ENCODE measurements around the gene CHRM4.

The CHRM4 gene

GRCh38 chr11:46386674-46387073, 4.9 kb downstream of the CHRM4 start:
- Histone ChIP-seq H3K27ac (ENCODE audit: low read length) (no peak overlapping the region), H3K27me3 (ENCODE audit: insufficient read depth, low read length) (peaks cover 59% of the 10 kb centered on the region), H3K36me3 (ENCODE audit: insufficient read depth, low read depth, low read length) (peaks cover 9% of the 10 kb centered on the region), H3K9me3 (ENCODE audit: insufficient read depth, low read depth, low read length) (no peaks in the 10 kb centered on the region; the same call in 1 of the 2 replicates), H3K4me1 (ENCODE audit: insufficient read depth, low read length) (peaks cover 12% of the 10 kb centered on the region; the same call in 1 of the 2 replicates), H3K9ac (ENCODE audit: low read depth, low read length) (no peak overlapping the region), H3K4me3 (ENCODE audit: low read length) (no peak overlapping the region)

- H3K9ac ChIP-seq (ENCODE audit: low read depth, low read length): no peak overlapping the region
- peaks cover 9% of the 10 kb centered on the region for H3K36me3 ChIP-seq (ENCODE audit: insufficient read depth, low read depth, low read length)
- H3K4me3 ChIP-seq (ENCODE audit: low read length): no peak overlapping the region
- H3K9me3 ChIP-seq (ENCODE audit: insufficient read depth, low read depth, low read length): no peaks in the 10 kb centered on the region; the same call in 1 of the 2 replicates
- H3K4me1 ChIP-seq (ENCODE audit: insufficient read depth, low read length): peaks cover 12% of the 10 kb centered on the region; the same call in 1 of the 2 replicates
- H3K27ac ChIP-seq (ENCODE audit: low read length): no peak overlapping the region
- peaks cover 54% of the 10 kb centered on the region for H3K27me3 ChIP-seq (ENCODE audit: insufficient read depth, low read length)
These were observed 5.5 kb downstream of the CHRM4 start for GRCh38 chr11:46386005-46386578.

- Histone ChIP-seq H3K4me3 (ENCODE audit: low read length) (no peak overlapping the region), H3K36me3 (ENCODE audit: insufficient read depth, low read depth, low read length) (peaks cover 9% of the 10 kb centered on the region), H3K9me3 (ENCODE audit: insufficient read depth, low read depth, low read length) (no peaks in the 10 kb centered on the region; the same call in 1 of the 2 replicates), H3K27me3 (ENCODE audit: insufficient read depth, low read length) (peaks cover 46% of the 10 kb centered on the region), H3K9ac (ENCODE audit: low read depth, low read length) (no peak overlapping the region), H3K27ac (ENCODE audit: low read length) (no peak overlapping the region), H3K4me1 (ENCODE audit: insufficient read depth, low read length) (peaks cover 12% of the 10 kb centered on the region; the same call in 1 of the 2 replicates)
These were observed 6.2 kb downstream of the CHRM4 start for GRCh38 chr11:46385169-46386004.

- Histone ChIP-seq H3K36me3 (ENCODE audit: insufficient read depth, low read depth, low read length) (peaks cover 9% of the 10 kb centered on the region), H3K9me3 (ENCODE audit: insufficient read depth, low read depth, low read length) (no peaks in the 10 kb centered on the region), H3K9ac (ENCODE audit: low read depth, low read length) (no peak overlapping the region), H3K4me1 (ENCODE audit: insufficient read depth, low read length) (peaks cover 11% of the 10 kb centered on the region; the same call in 1 of the 2 replicates), H3K4me3 (ENCODE audit: low read length) (no peak overlapping the region), H3K27ac (ENCODE audit: low read length) (no peak overlapping the region), H3K27me3 (ENCODE audit: insufficient read depth, low read length) (peaks cover 34% of the 10 kb centered on the region)
These were observed 7.4 kb downstream of the CHRM4 start for GRCh38 chr11:46383974-46384701.

GRCh38 chr11:46383404-46383758, 8.2 kb downstream of the CHRM4 start:
- Histone ChIP-seq H3K4me1 (ENCODE audit: insufficient read depth, low read length) (peaks cover 3% of the 10 kb centered on the region; the same call in 1 of the 2 replicates), H3K4me3 (ENCODE audit: low read length) (no peak overlapping the region; the same call in 1 of the 2 replicates), H3K27ac (ENCODE audit: low read length) (no peak overlapping the region), H3K9me3 (ENCODE audit: insufficient read depth, low read depth, low read length) (no peaks in the 10 kb centered on the region), H3K9ac (ENCODE audit: low read depth, low read length) (no peak overlapping the region), H3K27me3 (ENCODE audit: insufficient read depth, low read length) (peaks cover 26% of the 10 kb centered on the region), H3K36me3 (ENCODE audit: insufficient read depth, low read depth, low read length) (peaks cover 9% of the 10 kb centered on the region)

GRCh38 chr11:46382646-46383403, 8.8 kb downstream of the CHRM4 start:
- H3K4me1 ChIP-seq (ENCODE audit: insufficient read depth, low read length): peaks cover 3% of the 10 kb centered on the region; the same call in 1 of the 2 replicates
- peak overlapping the region; percentile 96; the same call in 1 of the 2 replicates for H3K9ac ChIP-seq (ENCODE audit: low read depth, low read length)
- H3K4me3 ChIP-seq (ENCODE audit: low read length): peak overlapping the region; percentile 87
- H3K36me3 ChIP-seq (ENCODE audit: insufficient read depth, low read depth, low read length): peaks cover 13% of the 10 kb centered on the region
- H3K27ac ChIP-seq (ENCODE audit: low read length): no peak overlapping the region
- no peaks in the 10 kb centered on the region for H3K9me3 ChIP-seq (ENCODE audit: insufficient read depth, low read depth, low read length)
- H3K27me3 ChIP-seq (ENCODE audit: insufficient read depth, low read length): peaks cover 21% of the 10 kb centered on the region

- peak overlapping the region; percentile 96 for H3K9ac ChIP-seq (ENCODE audit: low read depth, low read length)
- H3K4me3 ChIP-seq (ENCODE audit: low read length): peak overlapping the region; percentile 87
- peaks cover 3% of the 10 kb centered on the region; the same call in 1 of the 2 replicates for H3K4me1 ChIP-seq (ENCODE audit: insufficient read depth, low read length)
- no peaks in the 10 kb centered on the region for H3K9me3 ChIP-seq (ENCODE audit: insufficient read depth, low read depth, low read length)
- H3K36me3 ChIP-seq (ENCODE audit: insufficient read depth, low read depth, low read length): peaks cover 19% of the 10 kb centered on the region
- peak overlapping the region; percentile 77 for H3K27ac ChIP-seq (ENCODE audit: low read length)
- peaks cover 13% of the 10 kb centered on the region for H3K27me3 ChIP-seq (ENCODE audit: insufficient read depth, low read length)
These were observed 9.5 kb downstream of the CHRM4 start for GRCh38 chr11:46381819-46382645.

- Histone ChIP-seq H3K27me3 (ENCODE audit: insufficient read depth, low read length) (peaks cover 5% of the 10 kb centered on the region), H3K4me3 (ENCODE audit: low read length) (peak within 1 kb of the TSS; percentile 87), H3K4me1 (ENCODE audit: insufficient read depth, low read length) (peaks cover 3% of the 10 kb centered on the region; the same call in 1 of the 2 replicates), H3K36me3 (ENCODE audit: insufficient read depth, low read depth, low read length) (peaks cover 24% of the 10 kb centered on the region), H3K9me3 (ENCODE audit: insufficient read depth, low read depth, low read length) (no peaks in the 10 kb centered on the region), H3K9ac (ENCODE audit: low read depth, low read length) (peak within 1 kb of the TSS; percentile 96), H3K27ac (ENCODE audit: low read length) (peak within 1 kb of the TSS; percentile 77)
These were observed 10.3 kb downstream of the CHRM4 start, which contains the start of gene MDK for GRCh38 chr11:46381048-46381818. Gene MDK (plus strand): TSS chr11:46381669. CDS start chr11:46382058, 389 bp downstream.

- Histone ChIP-seq H3K9ac (ENCODE audit: low read depth, low read length) (peak overlapping the region; percentile 83), H3K4me1 (ENCODE audit: insufficient read depth, low read length) (peaks cover 3% of the 10 kb centered on the region; the same call in 1 of the 2 replicates), H3K4me3 (ENCODE audit: low read length) (peak overlapping the region; percentile 75), H3K9me3 (ENCODE audit: insufficient read depth, low read depth, low read length) (no peaks in the 10 kb centered on the region), H3K27ac (ENCODE audit: low read length) (peak overlapping the region; percentile 28), H3K27me3 (ENCODE audit: insufficient read depth, low read length) (no peaks in the 10 kb centered on the region; the same call in 1 of the 2 replicates), H3K36me3 (ENCODE audit: insufficient read depth, low read depth, low read length) (peaks cover 32% of the 10 kb centered on the region)
These were observed 11.1 kb downstream of the CHRM4 start for GRCh38 chr11:46380340-46381047.
